Measurements from ENCODE around the gene SRC. TPM values are rescaled to one million over a fixed set of nuclear protein-coding genes. Genes with fewer than 3 reads are reported as not detected.

Gene SRC
- total RNA-seq, 2 donors from 2014 or later, result 61.2 to 149 TPM

- H3K9me3 ChIP-seq, result no peaks in the 10 kb centered on the region
- TF ChIP-seq CTCF (IDR thresholded peaks at IDR 0.05), result no peak
- no peak for DNase-seq (ENCODE audit: low spot score)
- H3K27me3 ChIP-seq (replicated peaks; ENCODE audit: insufficient read depth), result no peaks in the 10 kb centered on the region
- intact Hi-C loops (cut with DNase I), result no loop called here
- no peaks in the 10 kb centered on the region for H3K4me1 ChIP-seq (replicated peaks)
- no peak overlapping the region for H3K4me3 ChIP-seq
- 71% methylated on average over 1 of the region's 1 CpG for WGBS
- no peak overlapping the region for H3K27ac ChIP-seq
- H3K36me3 ChIP-seq, result no peaks in the 10 kb centered on the region
These were observed 96.6 kb downstream of the SRC start for GRCh38 chr20:37442547-37442946.

- Histone ChIP-seq H3K27ac (no peak overlapping the region), H3K36me3 (no peaks in the 10 kb centered on the region), H3K4me1 (replicated peaks) (no peaks in the 10 kb centered on the region), H3K27me3 (replicated peaks; ENCODE audit: insufficient read depth) (no peaks in the 10 kb centered on the region), H3K4me3 (no peak overlapping the region), H3K9me3 (no peaks in the 10 kb centered on the region)
- no peak for DNase-seq (ENCODE audit: low spot score)
- WGBS, result 84% methylated on average over 3 of the region's 3 CpGs
- TF ChIP-seq POLR2AphosphoS5 (IDR thresholded peaks at IDR 0.05), result no peak
- intact Hi-C loops (cut with DNase I), result no loop called here
These were observed 97.0 kb downstream of the SRC start for GRCh38 chr20:37442986-37443385.

GRCh38 chr20:37443596-37443995, 97.7 kb downstream of the SRC start:
- H3K36me3 ChIP-seq, result no peaks in the 10 kb centered on the region
- no peaks in the 10 kb centered on the region for H3K27me3 ChIP-seq (replicated peaks; ENCODE audit: insufficient read depth)
- no peak overlapping the region for H3K4me3 ChIP-seq
- no peaks in the 10 kb centered on the region for H3K4me1 ChIP-seq (replicated peaks)
- no peak for DNase-seq (ENCODE audit: low spot score)
- intact Hi-C loops (cut with DNase I), result no loop called here
- no peak overlapping the region for H3K27ac ChIP-seq
- no peaks in the 10 kb centered on the region for H3K9me3 ChIP-seq
- 93% methylated on average over 4 of the region's 4 CpGs for WGBS
- TF ChIP-seq POLR2A (IDR thresholded peaks at IDR 0.05) (no peak), POLR2AphosphoS5 (IDR thresholded peaks at IDR 0.05) (no peak), CTCF (IDR thresholded peaks at IDR 0.05) (no peak)

GRCh38 chr20:37445041-37445440, 99.1 kb downstream of the SRC start:
- DNase-seq (ENCODE audit: low spot score), result no peak
- Histone ChIP-seq H3K4me3 (no peak overlapping the region), H3K36me3 (no peaks in the 10 kb centered on the region), H3K4me1 (replicated peaks) (no peaks in the 10 kb centered on the region), H3K27me3 (replicated peaks; ENCODE audit: insufficient read depth) (no peaks in the 10 kb centered on the region), H3K9me3 (no peaks in the 10 kb centered on the region), H3K27ac (no peak overlapping the region)
- intact Hi-C loops (cut with DNase I), result no loop called here
- TF ChIP-seq POLR2AphosphoS5 (IDR thresholded peaks at IDR 0.05) (no peak), CTCF (IDR thresholded peaks at IDR 0.05) (no peak), POLR2A (IDR thresholded peaks at IDR 0.05) (no peak)
- 59% methylated on average over 6 of the region's 6 CpGs for WGBS

- no peak overlapping the region for H3K4me3 ChIP-seq
- intact Hi-C loops (cut with DNase I), result no loop called here
- H3K36me3 ChIP-seq, result no peaks in the 10 kb centered on the region
- no peak for DNase-seq (ENCODE audit: low spot score)
- H3K27ac ChIP-seq, result no peak overlapping the region
- 83% methylated on average over 5 of the region's 5 CpGs for WGBS
- TF ChIP-seq CTCF (IDR thresholded peaks at IDR 0.05), result no peak
- TF ChIP-seq POLR2AphosphoS5 (IDR thresholded peaks at IDR 0.05), result no peak
- TF ChIP-seq POLR2A (IDR thresholded peaks at IDR 0.05), result no peak
- no peaks in the 10 kb centered on the region for H3K4me1 ChIP-seq (replicated peaks)
- no peaks in the 10 kb centered on the region for H3K9me3 ChIP-seq
- no peaks in the 10 kb centered on the region for H3K27me3 ChIP-seq (replicated peaks; ENCODE audit: insufficient read depth)
These were observed 100.5 kb downstream of the SRC start for GRCh38 chr20:37446286-37447032.

Data from prostate gland (tissue), 2 donors.